Right lobe of liver (tissue), 6 donors: Measurements from ENCODE around the gene LCNL1. TPM values are rescaled to one million over a fixed set of nuclear protein-coding genes. Genes with fewer than 3 reads are reported as not detected.

Experiments used
- ATAC-seq, 4 donors: fragments of 200-7000 bp; cut with Tn5 transposase; one replicate each; pipeline ENCODE4 v1.9.1; 2020; ENCODE audit warnings: mild to moderate bottlenecking in 4 of 4, moderate library complexity in 4 of 4
- DNase-seq, 3 donors: peaks; one replicate each; pipeline ENCODE4 v3.0.0-alpha.2; 2020
- H3K27ac ChIP-seq, 3 donors: fragments of 200-600 bp; one replicate each; pipeline ENCODE4 v1.8.0; 2022
- H3K27me3 ChIP-seq, 2 donors: fragments of 200-600 bp; one replicate each; pipeline ENCODE4 v1.8.0; 2022
- H3K36me3 ChIP-seq, 4 donors: fragments of 200-600 bp; sonication (generic) in 1 of 4; one replicate each; pipeline versions ENCODE4 v1.5.1 to v1.8.0; 2017 to 2022; ENCODE audit warnings: control low read depth in 1 of 4
- H3K4me1 ChIP-seq, 4 donors: fragments of 200-600 bp; sonication (generic) in 1 of 4; one replicate each; pipeline versions ENCODE4 v1.5.1 to v1.8.0; 2017 to 2022; ENCODE audit warnings: control low read depth in 1 of 4
- H3K4me3 ChIP-seq, 3 donors: fragments of 200-600 bp; one replicate each; pipeline ENCODE4 v1.8.0; 2022
- H3K9me3 ChIP-seq, 4 donors: fragments of 200-600 bp; sonication (generic) in 1 of 4; one replicate each; pipeline versions ENCODE4 v1.5.1 to v1.8.0; 2017 to 2022; ENCODE audit warnings: control low read depth in 1 of 4
- CTCF ChIP-seq, 4 donors: fragments of 200-600 bp in 3 of 4; fragments of 450-650 bp in 1 of 4; IDR thresholded peaks; one replicate each; pipeline versions ENCODE4 v1.5.1 to v1.8.0; 2016 to 2022; ENCODE audit warnings: antibody characterized with exemption in 4 of 4, mild to moderate bottlenecking in 2 of 4
- POLR2A ChIP-seq: fragments of 450-650 bp; IDR thresholded peaks from one replicate; pipeline ENCODE4 v1.6.1; 2017; ENCODE audit warnings: antibody characterized with exemption, mild to moderate bottlenecking
- WGBS: methylation state at CpG from one replicate; pipeline ENCODE4 v1.1.6; 2018; ENCODE audit warnings: low coverage, low lambda C conversion rate; ENCODE audit not compliant: insufficient coverage; ENCODE audit errors: missing lambda C conversion rate; 5-methylcytosine and 5-hydroxymethylcytosine counted together
- intact Hi-C, 2 donors: fragments of 100-400 bp; cut with DNase I; formaldehyde crosslinking; loops; one replicate each; pipeline versions ENCODE4 v1.11.2 to v1.14.1; 2022
- total RNA-seq, 6 experiments: library from RNA; depleted of rRNA in 2 of 6; stranded (reverse); fragments of >200 nt in 2 of 6; fragmentation: NEBNext Ultra II Directional in 3 of 6; extraction: Animal tissue kit (Norgen Biotek cat#: 25700) in 3 of 6; gene quantifications; one replicate each; pipeline versions ENCODE4 v1.1.0 to v1.2.4, GENCODE V29; 2016 to 2023
- donor health status: DM: no; HTN: yes; CAD: no.
- donor health status: DM: no; HTN: no; CAD: no.
- donor health status: DM: no; HTN: no; CAD: no.
- donor health status: DM: no; HTN: yes; CAD: no.
- donor health status: DM: no; HTN: yes; CAD: no.

The LCNL1 gene
- total RNA-seq, 6 experiments from 2014 or later: not detected

- DNase-seq (no peak), ATAC-seq (no peak)
- WGBS: 75% methylated on average over 4 of the region's 15 CpGs
- Histone ChIP-seq H3K9me3 (no peaks in the 10 kb centered on the region), H3K27ac (peak overlapping the region; percentile 56 to 98 (median 91)), H3K36me3 (peaks cover 4 to 22% (median 19%) of the 10 kb centered on the region in 4 donors), H3K4me1 (peaks cover 0 to 43% (median 20%) of the 10 kb centered on the region in 4 donors), H3K27me3 (no peaks in the 10 kb centered on the region), H3K4me3 (no peak overlapping the region)
- TF ChIP-seq CTCF (IDR thresholded peaks at IDR 0.05) (no peak), POLR2A (no peak)
- intact Hi-C loops: loop anchor here in 1 of 2 donors (10.0 kb wide), 1 partner anchor 53 kb away; the partner anchor contains the start of gene TRAF2
Measured at GRCh38 chr9:136937186-136938001, 45.4 kb upstream of the LCNL1 start.

DNA sequence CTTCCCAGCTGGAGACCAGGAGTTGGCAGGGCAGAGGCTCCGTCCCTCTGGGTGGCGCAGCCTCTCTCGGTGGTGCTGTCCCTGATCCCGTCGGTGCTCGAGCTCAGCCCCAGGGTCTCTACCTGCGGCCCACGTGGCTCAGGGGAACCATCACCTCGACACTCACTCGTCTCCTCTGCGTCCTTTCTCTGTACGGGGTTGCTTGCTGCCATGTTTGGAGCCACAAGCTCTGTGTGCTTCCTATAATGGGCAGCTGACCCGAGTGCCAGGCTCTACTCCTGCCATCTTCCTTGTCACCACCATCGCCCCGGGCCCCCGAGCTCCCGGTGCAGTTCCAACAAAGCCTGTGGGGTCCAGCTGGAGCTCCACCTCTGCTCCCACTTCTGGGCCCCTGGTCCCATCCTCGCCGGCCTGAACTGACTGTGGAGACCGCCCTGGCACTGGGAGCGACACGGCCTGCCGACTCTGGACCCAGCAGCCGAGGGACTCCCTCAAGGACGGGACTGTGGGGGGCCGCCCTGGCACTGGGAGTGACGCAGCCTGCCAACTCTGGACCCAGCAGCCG, 43.3 kb upstream of the LCNL1 start:
- Histone ChIP-seq H3K27ac (peak overlapping the region; percentile 74 to 98 (median 91)), H3K36me3 (peaks cover 6 to 24% (median 22%) of the 10 kb centered on the region in 4 donors), H3K9me3 (no peaks in the 10 kb centered on the region), H3K4me1 (peaks cover 0 to 51% (median 25%) of the 10 kb centered on the region in 4 donors), H3K4me3 (no peak overlapping the region), H3K27me3 (no peaks in the 10 kb centered on the region)
- TF ChIP-seq CTCF (IDR thresholded peaks at IDR 0.05) (no peak), POLR2A (no peak)
- WGBS: 82% methylated on average over 10 of the region's 28 CpGs
- DNase-seq: peak in 1 of 3 donors; percentile 53
- intact Hi-C loops: loop anchor here in 1 of 2 donors (10.0 kb wide), 1 partner anchor 55 kb away; the partner anchor contains the start of gene TRAF2
- ATAC-seq: no peak

DNA sequence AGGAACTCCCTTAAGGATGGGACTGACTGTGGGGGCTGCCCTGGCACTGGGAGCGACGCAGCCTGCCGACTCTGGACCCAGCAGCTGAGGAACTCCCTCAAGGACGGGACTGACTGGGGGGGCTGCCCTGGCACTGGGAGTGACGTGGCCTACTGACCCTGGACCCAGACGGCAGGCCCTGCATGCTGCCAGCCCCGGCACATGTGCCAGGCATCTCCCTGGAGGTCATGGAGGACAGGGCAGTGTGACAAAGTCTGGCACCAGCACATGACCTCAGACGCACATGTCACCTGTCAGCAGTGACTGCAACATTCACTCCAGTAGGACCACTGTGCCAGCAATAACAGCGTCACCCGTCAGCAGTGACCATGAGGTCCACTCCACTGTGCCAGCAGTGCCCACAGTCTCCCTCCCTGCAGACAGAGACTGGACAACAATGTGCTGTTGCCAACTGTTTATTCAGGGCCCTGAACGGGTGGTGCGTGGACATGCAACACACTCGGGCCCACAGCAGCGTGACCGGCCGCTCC, 42.7 kb upstream of the LCNL1 start:
- intact Hi-C loops: loop anchor here (10.0 kb wide), 2 partner anchors 55 to 95 kb away; partner anchors contain the start of genes TRAF2 (in 2 of the 2) and FUT7 (in 1 of the 2)
- DNase-seq (peak; percentile 88 to 97 (median 96)), ATAC-seq (peak; percentile 53 to 66 (median 59))
- Histone ChIP-seq H3K36me3 (peaks cover 6 to 24% (median 22%) of the 10 kb centered on the region in 4 donors), H3K9me3 (no peaks in the 10 kb centered on the region), H3K27ac (peak overlapping the region; percentile 74 to 98 (median 93)), H3K4me1 (peaks cover 0 to 51% (median 25%) of the 10 kb centered on the region in 4 donors), H3K4me3 (peak overlapping the region in 1 of 3 donors; percentile 22), H3K27me3 (no peaks in the 10 kb centered on the region)
- WGBS: no CpG with 5 or more reads among the region's 16 CpGs
- TF ChIP-seq POLR2A: peak; percentile 24
- no peak for TF ChIP-seq CTCF (IDR thresholded peaks at IDR 0.05)

- H3K4me1 ChIP-seq: peaks cover 0 to 51% (median 25%) of the 10 kb centered on the region in 4 donors
- peak overlapping the region in 1 of 3 donors; percentile 22 for H3K4me3 ChIP-seq
- no peaks in the 10 kb centered on the region for H3K9me3 ChIP-seq
- H3K36me3 ChIP-seq: peaks cover 6 to 24% (median 22%) of the 10 kb centered on the region in 4 donors
- intact Hi-C loops: loop anchor here in 1 of 2 donors (10.0 kb wide), 2 partner anchors 56 to 94 kb away; partner anchors contain the start of genes FUT7 and TRAF2
- peak in 2 of 3 donors; percentile 52 to 63 for DNase-seq
- no peak for ATAC-seq
- no peak for TF ChIP-seq POLR2A
- no peaks in the 10 kb centered on the region for H3K27me3 ChIP-seq
- 90% methylated on average over 8 of the region's 42 CpGs for WGBS
- H3K27ac ChIP-seq: peak overlapping the region; percentile 69 to 98 (median 93)
Measured at GRCh38 chr9:136940526-136941230, 42.1 kb upstream of the LCNL1 start.
